PC-3 (cell line): ENCODE results near the gene PLCB4. TPM values are rescaled to one million over a fixed set of nuclear protein-coding genes. Genes with fewer than 3 reads are reported as not detected.

Source experiments
- ATAC-seq: fragments of 200-7000 bp; cut with Tn5 transposase; 2 replicates; pipeline ENCODE4 v1.9.1; 2020; ENCODE audit warnings: mild to moderate bottlenecking, moderate library complexity
- BruUV-seq: library from RNA; stranded (reverse); fragments of 400-500 nt; replicated peaks from 2 replicates; lab custom pipeline; 2021; lab: Mats Ljungman, UMichigan
- CTCF ChIA-PET: fragments of 300-600 bp; sonication (Branson Sonifier 250); formaldehyde crosslinking; loops from one replicate; lab custom pipeline; 2022; ENCODE audit warnings: antibody characterized with exemption; lab: Charles Lee
- POLR2A ChIA-PET: fragments of 300-600 bp; sonication (Branson Sonifier 250); formaldehyde crosslinking; loops from one replicate; lab custom pipeline; 2022; ENCODE audit warnings: antibody characterized with exemption; ENCODE audit not compliant: unreplicated experiment; lab: Charles Lee
- DNase-seq: peaks from one replicate; pipeline ENCODE4 v3.0.0-alpha.2; 2015
- H2AFZ ChIP-seq: fragments of 300-600 bp; sonication (generic); 2 replicates; pipeline ENCODE4 v1.6.0; 2016; ENCODE audit warnings: antibody characterized with exemption, low read length
- H3F3A ChIP-seq: fragments of 300-600 bp; sonication (generic); one replicate; pipeline ENCODE4 v1.6.0; 2017; ENCODE audit warnings: antibody characterized with exemption, low read length, control low read depth, mild to moderate bottlenecking; ENCODE audit not compliant: unreplicated experiment
- H3K27ac ChIP-seq: fragments of 300-600 bp; sonication (generic); 2 replicates; pipeline ENCODE4 v1.5.1; 2016; ENCODE audit warnings: mild to moderate bottlenecking, low read length
- H3K27me3 ChIP-seq: fragments of 300-600 bp; sonication (generic); 2 replicates; pipeline ENCODE4 v1.6.1; 2016; ENCODE audit warnings: low read length, mixed read lengths
- H3K36me3 ChIP-seq: fragments of 300-600 bp; sonication (generic); 2 replicates; pipeline ENCODE4 v1.6.1; 2016; ENCODE audit warnings: low read depth, mixed run types, low read length, mixed read lengths
- H3K4me1 ChIP-seq: fragments of 300-600 bp; sonication (generic); 2 replicates; pipeline ENCODE4 v1.5.1; 2016; ENCODE audit warnings: low read length; ENCODE audit not compliant: insufficient read depth
- H3K4me2 ChIP-seq: fragments of 300-600 bp; sonication (generic); 2 replicates; pipeline ENCODE4 v1.6.0; 2016; ENCODE audit warnings: low read length
- H3K4me3 ChIP-seq: fragments of 300-600 bp; sonication (generic); 2 replicates; pipeline ENCODE4 v1.5.1; 2016; ENCODE audit warnings: mild to moderate bottlenecking, low read length, mixed read lengths
- H3K79me2 ChIP-seq: fragments of 300-600 bp; sonication (generic); 2 replicates; pipeline ENCODE4 v1.6.1; 2017; ENCODE audit warnings: low read length, mixed read lengths
- H3K9ac ChIP-seq: fragments of 300-600 bp; sonication (generic); 2 replicates; pipeline ENCODE4 v1.6.0; 2016; ENCODE audit warnings: mild to moderate bottlenecking, low read length
- H3K9me2 ChIP-seq: fragments of 300-600 bp; sonication (generic); replicated peaks from 2 replicates; pipeline ENCODE4 v1.6.1; 2016; ENCODE audit warnings: mixed run types, low read length, mixed read lengths
- H3K9me3 ChIP-seq: fragments of 300-600 bp; sonication (generic); 2 replicates; pipeline ENCODE4 v1.6.1; 2016; ENCODE audit warnings: low read length, mixed read lengths
- H4K20me1 ChIP-seq: fragments of 300-600 bp; sonication (generic); 2 replicates; pipeline ENCODE4 v1.6.1; 2016; ENCODE audit warnings: low read length, mixed read lengths
- CTCF ChIP-seq: fragments of 300-600 bp; sonication (generic); conservative IDR thresholded peaks from 2 replicates; pipeline ENCODE4 v1.5.1; 2017; ENCODE audit warnings: antibody characterized with exemption, low read depth, mild to moderate bottlenecking, low read length
- EZH2 ChIP-seq: fragments of 300-600 bp; sonication (generic); IDR thresholded peaks from one replicate; pipeline ENCODE4 v1.6.1; 2017; ENCODE audit warnings: antibody characterized with exemption, mild to moderate bottlenecking, low read length; ENCODE audit not compliant: unreplicated experiment
- EZH2phosphoT487 ChIP-seq: fragments of 300-600 bp; sonication (generic); IDR thresholded peaks from 2 replicates; pipeline ENCODE4 v1.6.1; 2018; ENCODE audit warnings: mild to moderate bottlenecking, antibody characterized with exemption, low read length, borderline replicate concordance
- intact Hi-C: fragments of 100-400 bp; cut with micrococcal nuclease; formaldehyde crosslinking; loops from 2 replicates; pipeline ENCODE4 v1.9.0; 2023
- total RNA-seq: library from RNA; depleted of rRNA; stranded (reverse); fragments of >200 nt; gene quantifications from 2 replicates; pipeline ENCODE4 v1.2.3, GENCODE V29; 2014

PLCB4 gene
- total RNA-seq, 1 experiment from 2014 or later = 25.4 TPM

DNA sequence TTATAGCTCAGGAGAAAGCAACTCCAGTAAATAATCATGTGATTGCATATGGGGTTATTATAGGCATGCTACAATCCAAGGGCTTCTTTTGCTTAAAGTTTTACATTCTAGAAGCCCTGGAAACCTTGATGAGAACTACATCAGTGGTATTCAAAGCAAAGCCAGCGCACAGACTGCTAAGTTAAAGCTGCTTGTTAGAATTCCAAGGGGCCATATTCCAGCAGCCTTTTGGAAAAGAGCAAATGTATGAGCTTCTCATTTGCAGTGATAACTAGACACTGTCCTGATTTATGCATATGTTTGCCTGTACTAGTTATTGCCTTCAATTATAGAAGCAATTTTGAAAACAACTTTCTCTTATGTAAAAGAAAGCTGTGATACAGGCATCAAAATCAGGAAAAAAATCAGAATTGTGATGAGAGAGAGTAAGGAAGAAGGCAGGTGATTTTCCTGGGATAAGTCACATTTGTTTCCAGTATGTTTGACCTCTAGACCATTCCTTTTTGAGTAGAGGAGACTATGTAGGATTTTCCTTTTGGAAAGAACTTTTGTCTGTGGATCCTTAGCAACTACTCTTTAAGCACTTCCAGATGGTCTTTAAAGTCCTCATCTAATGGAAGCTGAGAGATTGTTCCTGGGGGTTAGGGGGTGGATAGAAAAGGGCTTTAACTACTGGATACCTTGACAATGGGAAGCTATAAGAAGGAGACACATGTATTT lies 159.2 kb downstream of the PLCB4 start:
- no peaks in the 10 kb centered on the region for H4K20me1 ChIP-seq
- no TSS peak for BruUV-seq
- H3K4me1 ChIP-seq = peaks cover 9% of the 10 kb centered on the region; the same call in 1 of the 2 replicates
- ChIA-PET CTCF (no interaction called here), POLR2A (interaction anchor here (0.7 kb wide), 1 partner anchor 400 kb away, joined by 3 read pairs; no protein-coding TSS in a partner anchor)
- ATAC-seq = no peak
- H3K27me3 ChIP-seq = no peaks in the 10 kb centered on the region
- TF ChIP-seq EZH2phosphoT487 (no peak), CTCF (no peak), EZH2 (no peak)
- H3K9me3 ChIP-seq = no peaks in the 10 kb centered on the region
- H3K79me2 ChIP-seq = no peaks in the 10 kb centered on the region
- H3K4me2 ChIP-seq = no peak overlapping the region
- no peaks in the 10 kb centered on the region for H3K9me2 ChIP-seq
- no peak overlapping the region for H3K4me3 ChIP-seq
- H3K27ac ChIP-seq = no peak overlapping the region
- DNase-seq = no peak
- no peaks in the 10 kb centered on the region for H3F3A ChIP-seq
- H3K9ac ChIP-seq = no peak overlapping the region
- no peaks in the 10 kb centered on the region for H3K36me3 ChIP-seq
- intact Hi-C loops = no loop called here
- no peak overlapping the region for H2AFZ ChIP-seq

DNA sequence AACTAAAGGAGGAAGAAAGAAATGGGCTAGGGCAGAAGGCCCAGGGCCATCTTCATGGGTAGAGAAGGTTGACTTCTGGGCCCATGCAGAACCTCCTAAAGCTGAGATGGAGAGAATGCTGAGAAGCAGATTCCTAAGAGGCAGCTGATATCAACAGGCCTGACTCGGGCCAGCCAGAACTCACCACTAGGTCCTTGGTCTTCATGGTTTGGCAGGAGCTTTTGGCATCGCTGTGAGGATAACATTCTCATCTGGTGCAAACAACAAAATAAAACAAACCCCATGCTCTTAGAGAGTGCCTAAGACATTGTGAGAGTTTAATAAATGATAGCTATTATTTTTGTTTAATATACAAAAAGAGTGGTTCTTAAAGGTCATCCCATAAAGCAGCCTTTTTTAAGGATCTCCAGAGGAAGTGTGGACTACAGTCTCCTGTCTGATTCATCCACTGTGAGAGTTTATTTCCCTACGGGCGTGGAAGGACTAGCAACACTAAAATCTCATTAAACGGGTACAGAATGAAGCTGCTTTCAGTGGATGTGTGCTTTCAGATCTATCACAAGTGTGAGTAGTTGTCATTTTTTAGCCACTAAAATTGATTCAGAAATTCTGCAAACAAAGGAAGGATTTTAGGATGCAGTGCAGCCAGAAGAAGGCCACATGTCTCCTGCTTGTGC lies 160.0 kb downstream of the PLCB4 start:
- ATAC-seq (peak; percentile 93), DNase-seq (peak; percentile 27)
- H3K9ac ChIP-seq = no peak overlapping the region
- H3K27me3 ChIP-seq = no peaks in the 10 kb centered on the region
- H3K79me2 ChIP-seq = no peaks in the 10 kb centered on the region
- H4K20me1 ChIP-seq = no peaks in the 10 kb centered on the region
- H2AFZ ChIP-seq = no peak overlapping the region
- H3F3A ChIP-seq = no peaks in the 10 kb centered on the region
- CTCF ChIA-PET = no interaction called here
- H3K9me3 ChIP-seq = no peaks in the 10 kb centered on the region
- no peaks in the 10 kb centered on the region for H3K36me3 ChIP-seq
- H3K27ac ChIP-seq = no peak overlapping the region
- BruUV-seq = no TSS peak
- peaks cover 9% of the 10 kb centered on the region; the same call in 1 of the 2 replicates for H3K4me1 ChIP-seq
- no peaks in the 10 kb centered on the region for H3K9me2 ChIP-seq
- H3K4me3 ChIP-seq = no peak overlapping the region
- POLR2A ChIA-PET = no interaction called here
- H3K4me2 ChIP-seq = no peak overlapping the region
- intact Hi-C loops = no loop called here
- TF ChIP-seq EZH2phosphoT487 (no peak), CTCF (no peak), EZH2 (no peak)

DNA sequence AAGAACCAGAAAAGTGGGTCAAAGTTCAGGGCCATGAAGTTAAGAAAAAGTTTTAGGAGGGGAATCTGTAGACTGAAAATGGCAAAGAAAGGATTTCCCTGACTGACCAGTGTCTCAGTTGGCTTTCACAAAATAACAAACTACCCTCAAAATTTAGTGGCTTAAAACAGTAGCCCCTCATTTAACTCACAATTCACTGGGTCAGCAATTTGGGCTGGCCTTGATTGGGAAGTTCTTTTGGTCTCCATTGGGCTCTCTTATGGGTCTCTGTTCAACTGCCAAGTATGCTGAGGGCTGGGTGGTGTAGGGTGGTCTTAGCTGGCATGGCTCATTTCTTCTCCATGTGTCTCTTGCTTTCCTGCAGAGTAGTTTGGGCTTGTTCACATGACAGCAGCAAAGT lies 161.5 kb downstream of the PLCB4 start:
- Histone ChIP-seq H3K27ac (no peak overlapping the region), H3K4me3 (no peak overlapping the region), H3K9me3 (no peaks in the 10 kb centered on the region), H3K4me1 (peaks cover 17% of the 10 kb centered on the region), H3K4me2 (no peak overlapping the region), H4K20me1 (no peaks in the 10 kb centered on the region), H3K79me2 (no peaks in the 10 kb centered on the region), H3K9me2 (no peaks in the 10 kb centered on the region), H3F3A (peaks cover 3% of the 10 kb centered on the region), H2AFZ (no peak overlapping the region), H3K36me3 (no peaks in the 10 kb centered on the region), H3K9ac (no peak overlapping the region), H3K27me3 (no peaks in the 10 kb centered on the region)
- ChIA-PET CTCF (no interaction called here), POLR2A (no interaction called here)
- no peak for ATAC-seq
- no peak for TF ChIP-seq EZH2
- TF ChIP-seq EZH2phosphoT487 = no peak
- no peak for TF ChIP-seq CTCF
- no TSS peak for BruUV-seq
- DNase-seq = no peak
- intact Hi-C loops = no loop called here
